GM18499 (cell line): Measurements from ENCODE around the gene PDE4D.

Experiments
- ATAC-seq: cut with Tn5 transposase; IDR thresholded peaks from one replicate; pipeline ENCODE4 v1.9.1; 2021; ENCODE audit warnings: moderate number of reproducible peaks; ENCODE audit not compliant: insufficient read depth, unreplicated experiment

PDE4D gene

GRCh38 chr5:59125011-59125961 is 768.2 kb downstream of the PDE4D start:
- no peak for ATAC-seq

- peak; percentile 43 for ATAC-seq
Measured at GRCh38 chr5:59123595-59124561, 769.6 kb downstream of the PDE4D start.

- no peak for ATAC-seq
Measured at GRCh38 chr5:59119480-59119879, 774.0 kb downstream of the PDE4D start.

DNA sequence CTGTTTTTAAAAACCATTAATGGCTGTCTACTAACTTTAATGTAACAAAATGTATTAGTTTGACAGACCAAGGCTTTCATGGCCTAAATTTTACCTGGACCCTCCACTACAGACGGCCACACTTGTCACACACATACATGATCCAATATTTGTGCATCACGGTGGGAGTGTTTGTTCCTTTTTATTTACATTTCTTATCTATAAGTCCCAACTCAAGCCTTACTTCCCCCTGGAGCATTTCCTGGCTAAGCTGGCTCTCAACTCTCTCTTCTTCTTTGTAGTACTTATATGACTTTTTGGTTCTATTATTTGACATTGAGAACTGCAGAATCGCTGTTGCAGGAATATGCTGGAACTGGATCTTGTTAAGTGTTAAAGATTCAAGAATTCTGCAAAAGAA is 776.2 kb downstream of the PDE4D start:
- no peak for ATAC-seq

DNA sequence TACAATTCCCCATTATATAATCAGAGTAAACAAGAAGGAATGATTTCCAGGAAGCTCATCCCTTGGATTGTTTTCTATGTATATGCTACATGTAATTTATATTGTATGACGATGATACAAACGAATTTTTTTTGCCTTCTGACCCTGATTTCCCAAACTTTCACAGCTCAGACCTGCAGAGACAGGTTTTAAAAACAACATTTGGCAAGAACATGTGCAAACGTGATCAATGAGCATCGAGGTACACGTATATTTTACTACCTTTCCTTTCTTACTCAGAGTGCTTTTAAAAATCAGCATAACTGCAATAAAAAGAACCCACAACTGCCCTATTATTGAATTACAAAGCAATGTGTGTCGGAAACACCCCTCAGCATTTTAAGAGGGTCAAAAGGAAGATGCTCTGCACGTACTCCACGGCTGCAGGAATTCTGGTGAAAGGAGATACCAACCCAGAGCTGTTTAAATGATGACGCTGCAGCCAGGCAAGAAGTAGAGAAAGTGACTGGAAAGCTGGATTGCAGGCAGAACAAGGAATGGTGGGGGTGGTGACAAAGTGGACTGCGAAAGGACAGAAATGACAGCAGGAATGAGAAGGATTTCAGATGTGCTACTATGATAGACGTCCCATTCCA is 777.2 kb downstream of the PDE4D start:
- no peak for ATAC-seq

DNA sequence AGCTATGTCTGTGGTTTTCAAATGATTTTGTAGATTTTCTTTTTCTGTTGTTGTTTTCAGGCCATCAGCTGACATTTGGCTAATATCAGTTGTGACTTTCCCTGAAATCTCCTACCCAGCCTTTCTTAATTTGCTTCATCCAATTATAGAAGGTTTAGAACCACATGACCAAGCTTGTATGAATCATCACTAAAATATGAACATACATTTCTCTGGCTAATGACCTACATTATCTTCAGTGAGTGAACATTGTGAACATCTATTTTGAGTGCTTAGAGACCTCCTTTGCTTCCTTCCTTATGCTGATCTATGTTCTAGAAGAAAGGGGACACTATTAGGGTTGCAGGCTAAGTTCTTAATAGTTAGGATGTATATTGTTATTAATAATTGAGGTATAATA is 778.2 kb downstream of the PDE4D start:
- ATAC-seq: no peak

GRCh38 chr5:59109383-59109782 is 784.1 kb downstream of the PDE4D start:
- ATAC-seq: no peak

- ATAC-seq: no peak
Measured at GRCh38 chr5:59107692-59108091, 785.8 kb downstream of the PDE4D start.

DNA sequence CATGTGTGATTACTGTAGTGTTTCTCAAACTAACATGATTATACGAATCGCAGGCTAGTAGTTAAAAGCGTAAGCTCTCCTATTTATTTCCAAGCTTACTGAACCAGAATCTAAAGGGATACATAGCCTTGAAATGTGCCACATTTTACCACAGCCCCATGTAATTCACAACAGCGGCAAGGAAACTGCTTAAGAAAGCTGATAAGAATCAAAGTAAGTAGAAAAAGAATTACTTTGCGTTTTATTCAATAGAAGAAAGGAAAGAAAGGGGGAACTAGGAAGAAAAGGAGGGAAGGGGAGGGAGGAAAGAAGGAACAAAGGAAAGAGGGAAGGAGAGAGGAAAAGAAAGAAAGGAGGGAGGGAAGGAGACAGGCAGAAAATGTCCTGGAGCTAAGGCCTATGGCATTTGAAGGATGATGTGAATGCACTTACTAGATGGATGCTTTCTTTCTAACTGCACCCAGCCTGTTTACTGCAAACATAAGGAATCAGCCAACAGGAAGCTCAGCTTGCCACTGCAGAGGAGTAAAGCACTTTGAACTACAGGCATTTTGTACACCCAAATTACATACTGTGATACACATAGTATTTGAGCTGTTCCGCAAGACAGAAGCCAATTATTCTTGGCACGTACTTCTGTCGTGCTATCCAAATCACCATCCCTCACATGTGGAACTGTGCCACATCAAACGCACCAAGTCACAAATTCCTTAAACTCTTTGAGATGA is 789.0 kb downstream of the PDE4D start:
- ATAC-seq: no peak

GRCh38 chr5:59103303-59103702 is 790.2 kb downstream of the PDE4D start:
- ATAC-seq: no peak

- ATAC-seq: no peak
Measured at GRCh38 chr5:59102437-59102836, 791.1 kb downstream of the PDE4D start.

DNA sequence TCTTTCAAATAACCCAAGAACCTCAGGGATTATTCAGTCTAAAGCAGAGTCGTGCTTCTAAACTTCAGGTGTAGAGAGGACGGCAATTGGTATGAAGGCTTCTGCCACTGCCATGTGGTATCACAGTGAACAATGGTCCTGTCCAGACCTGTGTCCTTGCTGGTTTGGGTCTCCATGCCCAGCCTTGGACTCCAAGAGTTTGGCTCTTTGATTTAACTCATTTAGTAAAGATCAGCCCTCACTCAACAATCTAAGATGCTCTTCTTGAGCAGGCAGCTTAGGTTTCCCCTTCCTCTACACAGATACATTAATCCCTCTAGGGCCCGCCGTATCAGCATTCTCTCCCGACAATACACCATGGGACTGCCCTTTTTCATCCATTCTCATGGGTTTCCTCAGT is 792.7 kb downstream of the PDE4D start:
- no peak for ATAC-seq

DNA sequence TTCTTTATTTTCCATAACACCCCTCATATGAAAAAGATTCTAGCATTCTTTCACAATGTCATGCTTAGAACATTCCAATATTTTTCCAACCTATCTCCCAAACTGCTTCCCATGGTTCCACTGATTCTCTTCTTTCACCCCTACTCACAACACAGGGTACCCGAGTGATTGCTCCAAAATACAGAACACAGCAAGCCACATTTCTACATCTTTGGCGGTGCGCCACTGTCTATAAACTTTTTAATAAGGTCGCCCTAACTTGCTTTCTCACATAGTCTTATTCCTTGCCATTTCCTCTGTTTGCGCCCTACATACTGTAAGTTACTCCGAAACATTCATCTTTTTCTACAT is 793.6 kb downstream of the PDE4D start:
- ATAC-seq: no peak

DNA sequence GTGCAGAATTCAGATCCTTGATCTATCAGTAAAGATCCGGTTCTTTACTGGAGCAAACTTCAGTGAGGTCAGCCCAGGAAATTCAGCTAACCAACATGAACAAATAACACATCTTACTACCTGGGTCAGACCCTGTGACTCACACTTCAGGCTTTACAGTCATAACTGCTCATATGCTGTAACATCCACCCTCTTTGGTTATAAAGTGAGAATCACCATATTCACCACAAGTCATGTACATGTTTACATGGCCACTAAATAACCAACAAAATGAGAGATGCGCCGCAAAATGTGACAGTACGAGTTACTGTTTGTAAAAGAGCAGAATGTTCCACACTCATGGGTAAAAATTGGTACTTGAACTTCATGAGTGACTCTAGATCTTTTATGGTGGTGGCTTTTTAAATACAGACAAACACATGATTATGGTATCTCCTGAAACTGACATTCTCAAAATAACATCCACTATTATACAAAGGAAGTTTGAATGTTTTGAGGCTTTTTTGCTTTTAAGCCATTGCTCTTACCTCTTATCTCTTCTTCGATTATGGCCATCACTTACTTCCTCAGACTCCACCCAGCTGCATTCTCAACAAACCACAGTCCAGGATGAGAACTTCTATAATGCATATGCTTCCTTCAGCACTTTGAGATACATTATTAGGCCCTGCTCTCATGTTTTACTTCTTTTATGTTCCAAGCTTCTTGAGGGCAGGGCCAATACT is 794.1 kb downstream of the PDE4D start:
- ATAC-seq: peak; percentile 87

- no peak for ATAC-seq
Measured at GRCh38 chr5:59098743-59099142, 794.8 kb downstream of the PDE4D start.

- ATAC-seq: no peak
Measured at GRCh38 chr5:59097712-59098111, 795.8 kb downstream of the PDE4D start.

DNA sequence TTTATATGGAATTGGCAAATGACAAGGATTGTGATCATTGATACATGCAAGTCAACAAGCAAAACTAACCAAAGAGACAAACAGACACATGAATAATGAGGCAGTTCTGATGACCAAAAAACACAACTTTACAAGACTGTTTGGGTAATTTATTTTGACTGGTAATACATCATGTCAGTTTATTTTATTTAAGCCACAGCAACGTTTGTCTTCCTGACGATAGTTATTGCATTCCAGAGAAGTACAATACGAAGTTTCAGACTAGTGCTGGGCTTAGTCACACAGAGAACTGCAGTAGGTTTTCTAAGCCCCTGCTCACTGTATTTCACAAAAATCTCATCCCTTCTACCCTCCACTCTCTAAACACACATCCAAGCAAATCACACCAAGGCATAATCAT is 796.4 kb downstream of the PDE4D start:
- ATAC-seq: no peak

GRCh38 chr5:59095480-59095879 is 798.0 kb downstream of the PDE4D start:
- no peak for ATAC-seq

- ATAC-seq: no peak
Measured at GRCh38 chr5:59094864-59095263, 798.7 kb downstream of the PDE4D start.
